Neural cell (in vitro differentiated cells): ENCODE measurements around the gene KRTCAP2. TPM values are rescaled to one million over a fixed set of nuclear protein-coding genes. Genes with fewer than 3 reads are reported as not detected.
A peak's percentile ranks its signal among the peaks of the same experiment; 100 is the strongest.
"Not testable (repeated sequence)": the region's sequence is repeated elsewhere in the genome, so short reads cannot be mapped to it uniquely, and the experiment has no call there.

ENCODE experiments used
- H2AFZ ChIP-seq: fragments of 200-600, 300-800 bp; sonication (generic), shearing (Covaris generic); 2 replicates; pipeline ENCODE4 v1.6.0; 2014; ENCODE audit warnings: low read depth, mild to moderate bottlenecking, antibody characterized with exemption, low read length, moderate library complexity
- H3F3A ChIP-seq: fragments of 200-600 bp; shearing (Covaris generic); 2 replicates; pipeline ENCODE4 v1.6.1; 2016; ENCODE audit warnings: mild to moderate bottlenecking, moderate library complexity, mixed read lengths, antibody characterized with exemption, low read length; ENCODE audit not compliant: insufficient read depth, poor library complexity, severe bottlenecking
- H3K27ac ChIP-seq: fragments of 200-600, 300-800 bp; sonication (generic), shearing (Covaris generic); 2 replicates; pipeline ENCODE4 v1.5.1; 2014; ENCODE audit warnings: mild to moderate bottlenecking, low read length, moderate library complexity
- H3K27me3 ChIP-seq: fragments of 300-800, 200-600 bp; sonication (generic), shearing (Covaris generic); 2 replicates; pipeline ENCODE4 v1.6.0; 2014; ENCODE audit warnings: mild to moderate bottlenecking, low read depth, low read length, moderate library complexity; ENCODE audit not compliant: insufficient read depth
- H3K36me3 ChIP-seq: fragments of 300-800, 200-600 bp; sonication (generic), shearing (Covaris generic); 2 replicates; pipeline ENCODE4 v1.5.1; 2014; ENCODE audit warnings: mild to moderate bottlenecking, antibody characterized with exemption, low read length, moderate library complexity; ENCODE audit not compliant: insufficient read depth
- H3K4me2 ChIP-seq: fragments of 300-800, 200-600 bp; sonication (generic), shearing (Covaris generic); 2 replicates; pipeline ENCODE4 v1.6.0; 2014; ENCODE audit warnings: mild to moderate bottlenecking, low read length
- H3K4me3 ChIP-seq: fragments of 300-800, 200-600 bp; sonication (generic), shearing (Covaris generic); 2 replicates; pipeline ENCODE4 v1.5.1; 2014; ENCODE audit warnings: mild to moderate bottlenecking, low read length, moderate library complexity
- H3K79me2 ChIP-seq: fragments of 200-600 bp; shearing (Covaris generic); replicated peaks from 2 replicates; pipeline ENCODE4 v1.6.0; 2014; ENCODE audit warnings: mild to moderate bottlenecking, low read length, moderate library complexity; ENCODE audit not compliant: insufficient read depth
- H3K9ac ChIP-seq: fragments of 300-800, 200-600 bp; sonication (generic), shearing (Covaris generic); 2 replicates; pipeline ENCODE4 v1.6.1; 2016; ENCODE audit warnings: mild to moderate bottlenecking, low read length, mixed read lengths
- H3K9me2 ChIP-seq: fragments of 200-600 bp; shearing (Covaris generic); 2 replicates; pipeline ENCODE4 v1.6.1; 2016; ENCODE audit warnings: mild to moderate bottlenecking, low read length, mixed read lengths; ENCODE audit not compliant: insufficient read depth
- H3K9me3 ChIP-seq: fragments of 200-600, 300-800 bp; sonication (generic), shearing (Covaris generic); 2 replicates; pipeline ENCODE4 v1.6.1; 2016; ENCODE audit warnings: mild to moderate bottlenecking, mixed run types, low read length, moderate library complexity, mixed read lengths
- H4K20me1 ChIP-seq: fragments of 200-600 bp; shearing (Covaris generic); 2 replicates; pipeline ENCODE4 v1.6.1; 2016; ENCODE audit warnings: mild to moderate bottlenecking, mixed run types; ENCODE audit not compliant: insufficient read depth
- CTCF ChIP-seq: fragments of 450-650 bp; IDR thresholded peaks from 2 replicates; pipeline ENCODE4 v1.5.1; 2014; ENCODE audit warnings: antibody characterized with exemption, mild to moderate bottlenecking, moderate library complexity; ENCODE audit not compliant: poor library complexity, severe bottlenecking
- EP300 ChIP-seq: fragments of 450-650 bp; conservative IDR thresholded peaks from 2 replicates; pipeline ENCODE4 v1.6.1; 2014; ENCODE audit warnings: antibody characterized with exemption, mild to moderate bottlenecking, moderate library complexity; ENCODE audit not compliant: poor library complexity, severe bottlenecking
- EZH2 ChIP-seq: fragments of 200-600, 300-800 bp; shearing (Covaris generic), sonication (generic); IDR thresholded peaks from 2 replicates; pipeline ENCODE4 v1.6.1; 2014; ENCODE audit warnings: antibody characterized with exemption, low read length, borderline replicate concordance, mild to moderate bottlenecking; ENCODE audit not compliant: insufficient read depth, poor library complexity, severe bottlenecking
- MXI1 ChIP-seq: fragments of 450-650 bp; conservative IDR thresholded peaks from 2 replicates; pipeline ENCODE4 v1.6.1; 2014; ENCODE audit warnings: antibody characterized with exemption, mild to moderate bottlenecking; ENCODE audit not compliant: poor library complexity, severe bottlenecking
- POLR2AphosphoS5 ChIP-seq: IDR thresholded peaks from 2 replicates; pipeline ENCODE4 v1.6.1; 2012
- RAD21 ChIP-seq: fragments of 450-650 bp; conservative IDR thresholded peaks from 2 replicates; pipeline ENCODE4 v1.6.1; 2014; ENCODE audit warnings: antibody characterized with exemption, mild to moderate bottlenecking, moderate library complexity
- REST ChIP-seq: IDR thresholded peaks from 2 replicates; pipeline ENCODE4 v1.6.1; 2012; ENCODE audit warnings: borderline replicate concordance
- SMC3 ChIP-seq: fragments of 450-650 bp; conservative IDR thresholded peaks from 2 replicates; pipeline ENCODE4 v1.6.1; 2014; ENCODE audit warnings: antibody characterized with exemption, mild to moderate bottlenecking, moderate library complexity; ENCODE audit not compliant: poor library complexity
- TAF1 ChIP-seq: IDR thresholded peaks from 2 replicates; pipeline ENCODE4 v1.6.1; 2012; ENCODE audit warnings: low read depth
- polyA plus RNA-seq: library from polyadenylated mRNA; depleted of rRNA; stranded (reverse); fragments of >200 nt; gene quantifications from 2 replicates; pipeline ENCODE4 v1.2.3, GENCODE V29; 2014

The KRTCAP2 gene
- polyA plus RNA-seq, 1 donor from 2014 or later, result 175 TPM

DNA sequence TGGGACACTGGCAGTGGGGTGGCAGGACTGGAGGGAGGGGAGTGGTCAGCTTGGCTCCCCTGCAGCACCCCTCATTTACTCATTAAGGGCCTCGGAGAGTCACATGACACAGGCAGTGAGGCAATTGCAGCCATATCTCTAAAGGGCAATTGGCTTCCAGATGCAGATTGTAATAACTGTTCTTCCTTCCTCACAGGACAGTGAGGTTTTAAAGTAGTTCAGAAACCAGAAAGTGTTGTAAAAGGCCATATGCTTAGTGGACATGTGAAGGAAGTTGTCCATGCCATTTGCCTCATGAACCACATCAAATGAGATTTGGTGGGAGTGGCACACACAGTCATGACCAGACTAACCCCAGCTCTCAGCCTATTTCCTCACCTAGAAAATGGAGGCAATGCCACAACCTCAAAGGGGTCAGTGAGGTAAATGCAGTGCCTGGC is 46.5 kb upstream of the KRTCAP2 start:
- Histone ChIP-seq H3K27ac (no peak overlapping the region), H3K9me3 (no peaks in the 10 kb centered on the region), H3F3A (no peaks in the 10 kb centered on the region), H2AFZ (peak overlapping the region; percentile 11), H3K36me3 (no peaks in the 10 kb centered on the region), H3K9ac (peak overlapping the region; percentile 0), H3K4me3 (peak overlapping the region; percentile 39), H3K79me2 (no peaks in the 10 kb centered on the region), H4K20me1 (no peaks in the 10 kb centered on the region), H3K9me2 (no peaks in the 10 kb centered on the region), H3K4me2 (no peak overlapping the region), H3K27me3 (no peaks in the 10 kb centered on the region)
- no peak for TF ChIP-seq TAF1
- TF ChIP-seq REST, result no peak
- TF ChIP-seq EZH2, result no peak
- TF ChIP-seq EP300, result no peak
- no peak for TF ChIP-seq MXI1
- TF ChIP-seq SMC3, result no peak
- TF ChIP-seq RAD21, result no peak
- TF ChIP-seq CTCF, result no peak
- no peak for TF ChIP-seq POLR2AphosphoS5

GRCh38 chr1:155218854-155219591 is 45.9 kb upstream of the KRTCAP2 start:
- Histone ChIP-seq H3K27ac (peak overlapping the region; percentile 39), H3K4me2 (peak overlapping the region; percentile 25), H3K79me2 (no peaks in the 10 kb centered on the region), H3K27me3 (no peaks in the 10 kb centered on the region), H3K9me2 (no peaks in the 10 kb centered on the region), H3K36me3 (no peaks in the 10 kb centered on the region), H4K20me1 (no peaks in the 10 kb centered on the region), H3K9ac (peak overlapping the region; percentile 0), H3F3A (no peaks in the 10 kb centered on the region), H3K9me3 (no peaks in the 10 kb centered on the region), H3K4me3 (peak overlapping the region; percentile 39), H2AFZ (peak overlapping the region; percentile 11)
- TF ChIP-seq REST (no peak), CTCF (no peak), SMC3 (peak; percentile 13)

GRCh38 chr1:155214702-155215101 is 41.6 kb upstream of the KRTCAP2 start:
- H3K79me2 ChIP-seq, H3K9ac ChIP-seq, H3K9me2 ChIP-seq, H3K4me3 ChIP-seq, H3K4me2 ChIP-seq, H3K9me3 ChIP-seq, H4K20me1 ChIP-seq, H2AFZ ChIP-seq, H3K36me3 ChIP-seq, H3K27me3 ChIP-seq, H3K27ac ChIP-seq, H3F3A ChIP-seq: not testable (repeated sequence)
